Smooth muscle cell (in vitro differentiated cells): Measurements from ENCODE around the gene MAMLD1. TPM values are rescaled to one million over a fixed set of nuclear protein-coding genes. Genes with fewer than 3 reads are reported as not detected.

ENCODE experiments used
- DNase-seq: peaks from one replicate; lab custom pipeline; 2025; ENCODE audit not compliant: unreplicated experiment; lab: John Stamatoyannopoulos, UW
- H2AFZ ChIP-seq: fragments of 200-600 bp; sonication (generic); 2 replicates; pipeline ENCODE4 v1.6.0; 2016; ENCODE audit warnings: antibody characterized with exemption, low read depth, mild to moderate bottlenecking
- H3F3A ChIP-seq: fragments of 200-600 bp; sonication (generic); 2 replicates; pipeline ENCODE4 v1.6.0; 2017; ENCODE audit warnings: antibody characterized with exemption, low read depth
- H3K27ac ChIP-seq: fragments of 200-600 bp; sonication (generic); 2 replicates; pipeline ENCODE4 v1.5.1; 2016; ENCODE audit warnings: low read depth, mild to moderate bottlenecking
- H3K27me3 ChIP-seq: fragments of 200-600 bp; sonication (generic); 2 replicates; pipeline ENCODE4 v1.6.1; 2016; ENCODE audit warnings: low read depth, mild to moderate bottlenecking
- H3K36me3 ChIP-seq: fragments of 200-600 bp; sonication (generic); 2 replicates; pipeline ENCODE4 v1.5.1; 2016; ENCODE audit warnings: low read depth
- H3K4me1 ChIP-seq: fragments of 200-600 bp; sonication (generic); 2 replicates; pipeline ENCODE4 v1.5.1; 2016; ENCODE audit warnings: low read depth
- H3K4me2 ChIP-seq: fragments of 200-600 bp; sonication (generic); 2 replicates; pipeline ENCODE4 v1.6.0; 2016; ENCODE audit warnings: mild to moderate bottlenecking
- H3K4me3 ChIP-seq: fragments of 200-600 bp; sonication (generic); 2 replicates; pipeline ENCODE4 v1.5.1; 2016; ENCODE audit warnings: mild to moderate bottlenecking
- H3K79me2 ChIP-seq: fragments of 200-600 bp; sonication (generic); 2 replicates; pipeline ENCODE4 v1.6.0; 2016; ENCODE audit warnings: low read depth, mild to moderate bottlenecking
- H3K9ac ChIP-seq: fragments of 200-600 bp; sonication (generic); 2 replicates; pipeline ENCODE4 v1.6.0; 2016; ENCODE audit warnings: low read depth
- H3K9me3 ChIP-seq: fragments of 200-600 bp; sonication (generic); replicated peaks from 2 replicates; pipeline ENCODE4 v1.5.1; 2016; ENCODE audit warnings: low read depth
- H4K20me1 ChIP-seq: fragments of 200-600 bp; sonication (generic); 2 replicates; pipeline ENCODE4 v1.6.0; 2016; ENCODE audit warnings: low read depth
- CTCF ChIP-seq: fragments of 200-600 bp; sonication (generic); IDR thresholded peaks from 2 replicates; pipeline ENCODE4 v1.5.1; 2017; ENCODE audit warnings: borderline replicate concordance, mild to moderate bottlenecking, antibody characterized with exemption; ENCODE audit not compliant: insufficient read depth, poor library complexity, severe bottlenecking
- WGBS: methylation state at CpG from one replicate; pipeline ENCODE4 v1.1.7; 2016; ENCODE audit warnings: low lambda C conversion rate; 5-methylcytosine and 5-hydroxymethylcytosine counted together
- polyA plus RNA-seq: library from polyadenylated mRNA; unstranded; fragments of >200 nt; fragmentation: Nextera tagmentation; extraction: Ambion mirVana; gene quantifications from 2 replicates; pipeline ENCODE4 v1.2.1, GENCODE V29; 2016
- total RNA-seq: library from RNA; depleted of rRNA; stranded (reverse); fragments of >200 nt; gene quantifications from 2 replicates; pipeline ENCODE4 v1.2.3, GENCODE V29; 2014

The MAMLD1 gene
- total and polyA plus RNA-seq, 2 experiments from 2014 or later, result 2.4 to 3.8 TPM

DNA sequence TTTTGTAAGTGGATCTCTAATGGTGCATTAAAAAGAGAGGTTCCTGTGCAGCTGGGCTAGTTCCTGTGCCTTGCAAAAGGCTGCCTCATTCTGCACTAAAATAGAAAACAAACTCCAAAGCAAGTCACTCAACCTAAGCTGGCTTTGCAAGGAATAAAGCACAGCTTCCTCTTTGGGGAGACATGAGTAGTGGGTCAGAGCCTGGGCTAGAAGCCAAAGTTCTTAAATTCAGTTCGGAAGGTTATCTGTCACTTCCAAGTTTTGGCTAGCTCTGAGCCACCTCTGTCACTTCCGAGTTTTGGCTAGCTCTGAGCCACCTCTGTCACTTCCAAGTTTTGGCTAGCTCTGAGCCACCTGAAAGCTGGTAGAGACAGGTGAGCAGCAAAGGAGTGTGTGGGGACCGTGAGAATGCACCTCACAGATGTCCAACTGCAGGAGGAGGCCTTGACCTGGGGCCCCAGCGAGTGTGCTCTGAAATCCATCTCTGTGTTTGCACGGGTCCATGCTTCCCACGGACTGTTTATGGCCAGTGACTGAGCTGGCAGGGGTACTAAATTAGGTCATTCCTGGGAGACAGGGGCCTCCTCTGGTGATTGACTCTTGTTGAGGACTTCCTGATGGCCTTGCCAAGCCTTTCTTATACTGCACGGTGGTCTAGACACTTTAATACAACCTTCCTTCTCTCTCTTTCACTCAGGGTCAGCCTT is 36.4 kb upstream of the MAMLD1 start:
- H3K27me3 ChIP-seq, result no peaks in the 10 kb centered on the region
- no peak overlapping the region for H3K4me3 ChIP-seq
- no peak for TF ChIP-seq CTCF
- H3K4me1 ChIP-seq, result no peaks in the 10 kb centered on the region
- no peak overlapping the region for H3K4me2 ChIP-seq
- no peak overlapping the region for H3K9ac ChIP-seq
- WGBS, result 60% methylated on average over 7 of the region's 7 CpGs
- no peaks in the 10 kb centered on the region for H3F3A ChIP-seq
- no peaks in the 10 kb centered on the region for H3K9me3 ChIP-seq
- no peaks in the 10 kb centered on the region for H3K79me2 ChIP-seq
- no peaks in the 10 kb centered on the region for H4K20me1 ChIP-seq
- no peak for DNase-seq
- H3K27ac ChIP-seq, result no peak overlapping the region
- H2AFZ ChIP-seq, result no peak overlapping the region
- no peaks in the 10 kb centered on the region for H3K36me3 ChIP-seq

GRCh38 chrX:150329282-150329681 is 33.8 kb upstream of the MAMLD1 start:
- Histone ChIP-seq H4K20me1 (no peaks in the 10 kb centered on the region), H3K9ac (no peak overlapping the region), H3F3A (no peaks in the 10 kb centered on the region), H3K4me1 (no peaks in the 10 kb centered on the region), H3K4me3 (no peak overlapping the region), H3K36me3 (no peaks in the 10 kb centered on the region), H3K27ac (no peak overlapping the region), H3K79me2 (no peaks in the 10 kb centered on the region), H3K9me3 (no peaks in the 10 kb centered on the region), H2AFZ (no peak overlapping the region), H3K27me3 (no peaks in the 10 kb centered on the region), H3K4me2 (no peak overlapping the region)
- 61% methylated on average over 8 of the region's 8 CpGs for WGBS
- TF ChIP-seq CTCF, result no peak
- no peak for DNase-seq

GRCh38 chrX:150329868-150330267 is 33.2 kb upstream of the MAMLD1 start:
- 70% methylated on average over 2 of the region's 2 CpGs for WGBS
- Histone ChIP-seq H3K4me1 (no peaks in the 10 kb centered on the region), H3K9me3 (no peaks in the 10 kb centered on the region), H4K20me1 (no peaks in the 10 kb centered on the region), H3K27me3 (no peaks in the 10 kb centered on the region), H2AFZ (no peak overlapping the region), H3K79me2 (no peaks in the 10 kb centered on the region), H3K4me3 (no peak overlapping the region), H3K36me3 (no peaks in the 10 kb centered on the region), H3K27ac (no peak overlapping the region), H3K4me2 (no peak overlapping the region), H3F3A (no peaks in the 10 kb centered on the region), H3K9ac (no peak overlapping the region)
- no peak for TF ChIP-seq CTCF
- no peak for DNase-seq

GRCh38 chrX:150332023-150332422 is 31.1 kb upstream of the MAMLD1 start:
- Histone ChIP-seq H3F3A (no peaks in the 10 kb centered on the region), H3K4me2 (no peak overlapping the region), H3K27me3 (no peaks in the 10 kb centered on the region), H3K9me3 (no peaks in the 10 kb centered on the region), H3K4me1 (no peaks in the 10 kb centered on the region), H3K36me3 (no peaks in the 10 kb centered on the region), H3K27ac (no peak overlapping the region), H2AFZ (no peak overlapping the region), H3K9ac (no peak overlapping the region), H4K20me1 (no peaks in the 10 kb centered on the region), H3K79me2 (no peaks in the 10 kb centered on the region), H3K4me3 (no peak overlapping the region)
- DNase-seq, result no peak
- WGBS, result 85% methylated on average over 2 of the region's 2 CpGs
- no peak for TF ChIP-seq CTCF
